Activated T-helper 9 cell treated with anti-CD3 and anti-CD28 coated beads, Interleukin-2, amount 50 U/mL, for 16 hours (primary cell): Measurements from ENCODE around the gene LIMCH1.

Experiments used
- DNase-seq: peaks from one replicate; pipeline ENCODE4 v3.0.0-alpha.2; 2020; ENCODE audit warnings: low read depth

The LIMCH1 gene

GRCh38 chr4:41571422-41571821, 33.5 kb downstream of the LIMCH1 start:
- DNase-seq = no peak

- no peak for DNase-seq
Measured at GRCh38 chr4:41572516-41572915, 34.6 kb downstream of the LIMCH1 start.

GRCh38 chr4:41572956-41573355, 35.0 kb downstream of the LIMCH1 start:
- DNase-seq = no peak

- no peak for DNase-seq
Measured at GRCh38 chr4:41573502-41574001, 35.6 kb downstream of the LIMCH1 start.

- DNase-seq = no peak
Measured at GRCh38 chr4:41575207-41575606, 37.2 kb downstream of the LIMCH1 start.

GRCh38 chr4:41575665-41576064, 37.7 kb downstream of the LIMCH1 start:
- DNase-seq = no peak

- no peak for DNase-seq
Measured at GRCh38 chr4:41579043-41579442, 41.1 kb downstream of the LIMCH1 start.

- DNase-seq = no peak
Measured at GRCh38 chr4:41579526-41579925, 41.6 kb downstream of the LIMCH1 start.

GRCh38 chr4:41580007-41580406, 42.0 kb downstream of the LIMCH1 start:
- DNase-seq = no peak

GRCh38 chr4:41586675-41587225, 48.8 kb downstream of the LIMCH1 start:
- no peak for DNase-seq

- no peak for DNase-seq
Measured at GRCh38 chr4:41587286-41587685, 49.3 kb downstream of the LIMCH1 start.

GRCh38 chr4:41590591-41590990, 52.6 kb downstream of the LIMCH1 start:
- DNase-seq = no peak

GRCh38 chr4:41594432-41594831, 56.5 kb downstream of the LIMCH1 start:
- no peak for DNase-seq

GRCh38 chr4:41597494-41597893, 59.5 kb downstream of the LIMCH1 start:
- no peak for DNase-seq

GRCh38 chr4:41598580-41598979, 60.6 kb downstream of the LIMCH1 start:
- DNase-seq = no peak

- DNase-seq = no peak
Measured at GRCh38 chr4:41599192-41599786, 61.3 kb downstream of the LIMCH1 start.

GRCh38 chr4:41600243-41600912, 62.4 kb downstream of the LIMCH1 start:
- no peak for DNase-seq

GRCh38 chr4:41601025-41601424, 63.1 kb downstream of the LIMCH1 start:
- DNase-seq = no peak

GRCh38 chr4:41602113-41602512, 64.2 kb downstream of the LIMCH1 start:
- DNase-seq = no peak

GRCh38 chr4:41602886-41603498, 65.0 kb downstream of the LIMCH1 start:
- no peak for DNase-seq

GRCh38 chr4:41609851-41610250, 71.9 kb downstream of the LIMCH1 start:
- no peak for DNase-seq

- DNase-seq = no peak
Measured at GRCh38 chr4:41610474-41610873, 72.5 kb downstream of the LIMCH1 start.
